Muscle layer of colon (tissue), 2 donors: ENCODE data around the gene LRRIQ1.

Source experiments
- H3K27ac ChIP-seq: one replicate; pipeline ENCODE4 v1.7.0; 2013; ENCODE audit warnings: low read depth, mild to moderate bottlenecking, low read length, moderate library complexity
- H3K27me3 ChIP-seq, 2 donors: one replicate each; pipeline ENCODE4 v1.7.0; 2013; ENCODE audit warnings: low read length in 2 of 2, mild to moderate bottlenecking in 2 of 2; ENCODE audit not compliant: insufficient read depth in 2 of 2, control insufficient read depth in 1 of 2
- H3K36me3 ChIP-seq: one replicate; pipeline ENCODE4 v1.7.0; 2013; ENCODE audit warnings: mild to moderate bottlenecking, low read length; ENCODE audit not compliant: insufficient read depth
- H3K4me1 ChIP-seq: one replicate; pipeline ENCODE4 v1.7.0; 2013; ENCODE audit warnings: mild to moderate bottlenecking, low read length; ENCODE audit not compliant: insufficient read depth
- H3K4me3 ChIP-seq, 2 donors: one replicate each; pipeline ENCODE4 v1.7.0; 2013; ENCODE audit warnings: low read length in 2 of 2, low read depth in 1 of 2, mild to moderate bottlenecking in 1 of 2, moderate library complexity in 1 of 2
- H3K9ac ChIP-seq: one replicate; pipeline ENCODE4 v1.7.0; 2013; ENCODE audit warnings: low read length
- H3K9me3 ChIP-seq: one replicate; pipeline ENCODE4 v1.7.0; 2013; ENCODE audit warnings: mild to moderate bottlenecking, low read length
- donor health status: abdominal sarcoma.
- donor health status: Adenocarcinoma of cecum.

LRRIQ1 gene

GRCh38 chr12:85275374-85275773 is 239.2 kb downstream of the LRRIQ1 start:
- H3K4me1 ChIP-seq, result peaks cover 4% of the 10 kb centered on the region
- no peak overlapping the region for H3K27ac ChIP-seq
- peaks cover 60 to 74% of the 10 kb centered on the region in 2 donors for H3K27me3 ChIP-seq
- no peaks in the 10 kb centered on the region for H3K36me3 ChIP-seq
- H3K9me3 ChIP-seq, result no peaks in the 10 kb centered on the region
- H3K4me3 ChIP-seq, result no peak overlapping the region
- no peak overlapping the region for H3K9ac ChIP-seq

- no peak overlapping the region for H3K9ac ChIP-seq
- no peak overlapping the region for H3K27ac ChIP-seq
- H3K27me3 ChIP-seq, result peaks cover 75 to 91% of the 10 kb centered on the region in 2 donors
- H3K9me3 ChIP-seq, result no peaks in the 10 kb centered on the region
- H3K4me1 ChIP-seq, result peaks cover 13% of the 10 kb centered on the region
- H3K36me3 ChIP-seq, result no peaks in the 10 kb centered on the region
- H3K4me3 ChIP-seq, result no peak overlapping the region
Measured at GRCh38 chr12:85277191-85277590, 241.0 kb downstream of the LRRIQ1 start.

- H3K36me3 ChIP-seq, result no peaks in the 10 kb centered on the region
- no peak overlapping the region for H3K4me3 ChIP-seq
- peaks cover 79 to 91% of the 10 kb centered on the region in 2 donors for H3K27me3 ChIP-seq
- no peak overlapping the region for H3K9ac ChIP-seq
- no peaks in the 10 kb centered on the region for H3K9me3 ChIP-seq
- H3K27ac ChIP-seq, result no peak overlapping the region
- peaks cover 13% of the 10 kb centered on the region for H3K4me1 ChIP-seq
Measured at GRCh38 chr12:85277900-85278597, 241.9 kb downstream of the LRRIQ1 start.

- H3K27ac ChIP-seq, result no peak overlapping the region
- H3K4me1 ChIP-seq, result peaks cover 13% of the 10 kb centered on the region
- no peak overlapping the region for H3K9ac ChIP-seq
- no peaks in the 10 kb centered on the region for H3K9me3 ChIP-seq
- peaks cover 77 to 83% of the 10 kb centered on the region in 2 donors for H3K27me3 ChIP-seq
- peak overlapping the region in 1 of 2 donors; percentile 63 for H3K4me3 ChIP-seq
- H3K36me3 ChIP-seq, result no peaks in the 10 kb centered on the region
Measured at GRCh38 chr12:85278598-85279448, 242.7 kb downstream of the LRRIQ1 start.

- H3K27ac ChIP-seq, result no peak overlapping the region
- H3K4me3 ChIP-seq, result peak overlapping the region; percentile 34 to 63
- no peaks in the 10 kb centered on the region for H3K36me3 ChIP-seq
- peaks cover 69 to 75% of the 10 kb centered on the region in 2 donors for H3K27me3 ChIP-seq
- no peaks in the 10 kb centered on the region for H3K9me3 ChIP-seq
- no peak overlapping the region for H3K9ac ChIP-seq
- H3K4me1 ChIP-seq, result peaks cover 13% of the 10 kb centered on the region
Measured at GRCh38 chr12:85279449-85280164, 243.5 kb downstream of the LRRIQ1 start.

GRCh38 chr12:85280165-85280983 is 244.2 kb downstream of the LRRIQ1 start, which contains the start of gene ALX1:
Gene ALX1 (plus strand): TSS chr12:85280220. CDS start chr12:85280262, 42 bp downstream.
- peaks cover 63 to 69% of the 10 kb centered on the region in 2 donors for H3K27me3 ChIP-seq
- H3K9me3 ChIP-seq, result no peaks in the 10 kb centered on the region
- peak within 1 kb of the TSS; percentile 34 to 63 for H3K4me3 ChIP-seq
- H3K9ac ChIP-seq, result no peak within 1 kb of the TSS
- H3K36me3 ChIP-seq, result no peaks in the 10 kb centered on the region
- H3K4me1 ChIP-seq, result peaks cover 13% of the 10 kb centered on the region
- H3K27ac ChIP-seq, result no peak within 1 kb of the TSS

GRCh38 chr12:85280984-85281630 is 245.0 kb downstream of the LRRIQ1 start:
- Histone ChIP-seq H3K9ac (no peak overlapping the region), H3K4me3 (peak overlapping the region; percentile 34 to 63), H3K9me3 (no peaks in the 10 kb centered on the region), H3K27me3 (peaks cover 55 to 62% of the 10 kb centered on the region in 2 donors), H3K27ac (no peak overlapping the region), H3K36me3 (no peaks in the 10 kb centered on the region), H3K4me1 (peaks cover 13% of the 10 kb centered on the region)

GRCh38 chr12:85281636-85282312 is 245.6 kb downstream of the LRRIQ1 start:
- H3K9me3 ChIP-seq, result no peaks in the 10 kb centered on the region
- H3K9ac ChIP-seq, result no peak overlapping the region
- peaks cover 13% of the 10 kb centered on the region for H3K4me1 ChIP-seq
- H3K27ac ChIP-seq, result no peak overlapping the region
- H3K36me3 ChIP-seq, result no peaks in the 10 kb centered on the region
- H3K27me3 ChIP-seq, result peaks cover 50 to 55% of the 10 kb centered on the region in 2 donors
- H3K4me3 ChIP-seq, result no peak overlapping the region

GRCh38 chr12:85283560-85283959 is 247.4 kb downstream of the LRRIQ1 start:
- no peaks in the 10 kb centered on the region for H3K9me3 ChIP-seq
- H3K4me3 ChIP-seq, result no peak overlapping the region
- H3K9ac ChIP-seq, result no peak overlapping the region
- peaks cover 40 to 42% of the 10 kb centered on the region in 2 donors for H3K27me3 ChIP-seq
- H3K27ac ChIP-seq, result no peak overlapping the region
- H3K4me1 ChIP-seq, result peaks cover 13% of the 10 kb centered on the region
- no peaks in the 10 kb centered on the region for H3K36me3 ChIP-seq
